ENCODE results near the gene MKRN2.

GRCh38 chr3:12585970-12586369, 29.1 kb downstream of the MKRN2 start:
- TF ChIP-seq CTCF (IDR thresholded peaks at IDR 0.05; ENCODE audit: low read depth, low read length) (no peak), POLR2A (IDR thresholded peaks at IDR 0.05; ENCODE audit: extremely low read depth, insufficient read length) (no peak), MYC (IDR thresholded peaks at IDR 0.05; ENCODE audit: low read depth, low read length) (no peak)

All from NB4 (cell line).